Prostate gland (tissue), 2 donors: ENCODE data around the gene VPS8.

Source experiments
- CTCF ChIP-seq, 4 experiments: fragments of 200-600 bp in 2 of 4; fragments of 450-650 bp in 2 of 4; sonication (generic) in 2 of 4; IDR thresholded peaks; 1 replicate in 3 of 4; 2 replicates in 1 of 4; pipeline ENCODE4 v1.5.1; 2016 to 2019; ENCODE audit warnings: antibody characterized with exemption in 4 of 4, mild to moderate bottlenecking in 2 of 4, moderate library complexity in 2 of 4
- POLR2A ChIP-seq: fragments of 450-650 bp; IDR thresholded peaks from one replicate; pipeline ENCODE4 v1.6.1; 2016; ENCODE audit warnings: antibody characterized with exemption, mild to moderate bottlenecking
- POLR2AphosphoS5 ChIP-seq: sonication (generic); formaldehyde crosslinking; IDR thresholded peaks from one replicate; pipeline ENCODE4 v1.6.1; 2017; ENCODE audit warnings: antibody characterized with exemption

- TF ChIP-seq CTCF (IDR thresholded peaks at IDR 0.05) (no peak), POLR2A (no peak), POLR2AphosphoS5 (no peak)
These were observed 254.3 kb downstream of the VPS8 start for GRCh38 chr3:185066251-185066650.
